Hypothalamus (tissue), 51 donors: Measurements from ENCODE around the gene SNX33.
"Not testable (repeated sequence)": the region's sequence is repeated elsewhere in the genome, so short reads cannot be mapped to it uniquely, and the experiment has no call there.

Experiments used
- DNase-seq, 51 donors: peaks; one replicate each; lab custom pipeline; 2025; lab: John Stamatoyannopoulos, UW

SNX33 gene

DNA sequence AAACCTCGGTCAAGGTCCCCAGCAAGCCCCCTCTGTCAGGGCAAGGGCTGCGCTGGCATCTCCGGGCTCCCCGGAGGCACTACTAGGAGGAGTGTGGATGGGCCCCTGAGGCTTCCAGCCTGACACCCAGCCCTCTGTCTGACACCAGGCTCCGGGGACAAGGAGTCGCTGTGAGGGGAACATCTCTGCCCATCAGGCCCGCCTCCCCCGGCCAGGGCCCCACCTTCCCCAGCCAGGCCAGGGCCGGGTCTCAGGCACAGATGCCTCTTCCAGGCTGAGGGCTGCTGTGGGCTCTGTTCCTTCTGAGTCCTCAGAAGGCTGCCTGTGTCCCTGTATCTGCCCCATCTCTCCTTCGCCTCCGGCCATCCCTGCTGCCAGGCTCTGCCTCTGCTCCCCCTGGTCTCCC is 49.1 kb downstream of the SNX33 start:
- no peak for DNase-seq

DNA sequence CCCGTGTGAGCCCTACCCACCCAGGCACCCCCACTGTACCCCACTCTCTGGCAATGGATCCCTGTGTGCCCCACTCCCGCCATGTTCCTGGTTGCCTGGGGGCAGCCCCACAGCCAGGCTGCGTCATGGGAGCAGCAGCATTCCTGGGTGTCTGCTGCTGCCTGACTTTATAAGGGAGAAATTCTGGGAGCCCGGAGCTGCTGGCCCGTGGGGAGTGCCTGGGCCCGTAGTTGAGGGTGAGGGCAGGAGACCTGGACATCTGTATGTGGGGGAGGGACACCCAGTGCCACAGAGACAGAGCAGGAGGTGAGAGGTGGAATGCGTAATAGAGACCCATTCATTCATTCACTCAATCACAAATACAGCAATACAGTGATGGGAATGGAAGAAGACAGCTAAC is 49.8 kb downstream of the SNX33 start:
- DNase-seq, result no peak

GRCh38 chr15:75697974-75698747 is 50.4 kb downstream of the SNX33 start:
- DNase-seq, result not testable (repeated sequence)

- DNase-seq, result peak in 6 of 51 donors; percentile 9 to 25 (median 22)
These were observed 51.8 kb downstream of the SNX33 start for GRCh38 chr15:75699517-75699916.

GRCh38 chr15:75699961-75700874 is 52.5 kb downstream of the SNX33 start:
- DNase-seq, result peak in 11 of 51 donors; percentile 7 to 47 (median 19)

- not testable (repeated sequence) for DNase-seq
These were observed 53.6 kb downstream of the SNX33 start for GRCh38 chr15:75701071-75702003.

DNA sequence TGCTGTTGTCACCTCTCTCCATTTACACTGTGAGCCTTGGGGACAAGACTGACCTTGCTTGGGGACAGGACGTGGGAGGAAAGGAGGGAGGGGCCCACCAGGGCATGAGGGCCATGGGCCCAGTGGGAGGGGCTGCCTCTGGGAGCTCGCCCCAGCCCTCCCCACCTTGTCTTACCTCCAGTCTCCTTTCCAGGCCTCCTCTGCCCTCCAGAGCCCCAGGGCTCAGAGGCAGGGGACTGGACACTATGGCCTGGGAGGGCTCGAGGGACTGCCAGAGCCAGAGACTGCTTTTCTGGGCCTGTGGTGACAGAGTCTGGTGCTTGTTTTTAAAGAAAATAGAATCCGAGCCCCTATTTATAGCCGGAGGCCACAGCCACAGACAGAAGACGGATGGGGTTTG is 54.7 kb downstream of the SNX33 start:
- no peak for DNase-seq

DNA sequence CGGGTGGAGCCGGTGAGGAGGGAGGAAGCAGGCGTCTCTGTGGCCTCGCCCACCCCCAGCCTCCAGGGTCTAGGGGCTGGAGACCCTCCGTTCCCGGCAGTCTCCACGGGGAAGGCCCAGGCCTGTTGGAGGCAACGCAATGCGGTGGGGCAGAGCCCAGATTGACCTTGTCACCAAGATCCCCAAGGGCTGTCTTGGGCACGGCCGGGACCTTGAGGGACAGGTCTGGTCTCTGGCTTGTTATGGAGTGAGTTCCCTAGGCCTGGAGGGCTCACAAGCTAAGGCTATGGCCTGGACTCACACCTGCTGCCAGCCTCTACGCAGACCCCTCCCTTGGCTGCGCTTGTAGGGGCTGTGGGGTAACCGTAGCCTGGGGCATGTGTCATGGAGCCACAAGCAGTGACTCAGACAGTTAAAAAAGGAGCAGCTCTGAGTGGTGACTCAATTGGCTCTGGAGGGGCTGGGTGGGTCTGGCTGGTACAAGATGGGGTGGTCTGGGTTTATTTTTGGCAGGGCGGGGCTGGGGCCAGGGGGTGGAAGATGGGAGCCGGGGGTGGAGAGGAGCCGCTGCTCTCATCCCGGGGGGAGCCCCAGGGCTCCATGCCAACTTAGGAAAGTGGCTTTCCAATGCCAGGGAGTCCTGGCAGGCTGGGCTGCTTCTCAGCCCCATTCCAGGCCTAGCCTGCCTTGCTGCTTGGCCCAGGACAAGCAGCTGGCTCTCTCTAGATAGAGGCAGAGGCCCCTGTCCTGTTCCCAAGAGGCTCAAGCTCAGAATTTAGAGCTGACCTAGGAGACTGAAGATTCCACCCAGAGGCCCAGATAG is 55.9 kb downstream of the SNX33 start:
- not testable (repeated sequence) for DNase-seq

DNA sequence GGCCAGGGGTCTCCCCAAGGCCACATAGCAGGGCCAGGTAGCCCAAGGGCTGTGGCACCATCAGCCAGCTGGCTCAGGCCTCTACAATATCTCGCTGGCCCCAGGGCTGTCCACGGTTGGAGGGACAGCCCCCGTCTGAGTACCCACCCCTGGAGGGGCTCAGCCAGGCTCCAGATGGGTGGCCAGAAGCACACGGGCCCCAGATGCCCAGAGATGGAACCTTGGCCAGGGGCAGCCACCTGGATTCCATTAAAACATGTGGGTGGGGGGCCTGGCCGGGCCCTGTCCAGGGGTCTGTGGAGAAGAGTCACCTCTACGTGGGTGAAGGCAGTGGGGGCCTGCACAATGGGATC is 56.5 kb downstream of the SNX33 start:
- no peak for DNase-seq

DNA sequence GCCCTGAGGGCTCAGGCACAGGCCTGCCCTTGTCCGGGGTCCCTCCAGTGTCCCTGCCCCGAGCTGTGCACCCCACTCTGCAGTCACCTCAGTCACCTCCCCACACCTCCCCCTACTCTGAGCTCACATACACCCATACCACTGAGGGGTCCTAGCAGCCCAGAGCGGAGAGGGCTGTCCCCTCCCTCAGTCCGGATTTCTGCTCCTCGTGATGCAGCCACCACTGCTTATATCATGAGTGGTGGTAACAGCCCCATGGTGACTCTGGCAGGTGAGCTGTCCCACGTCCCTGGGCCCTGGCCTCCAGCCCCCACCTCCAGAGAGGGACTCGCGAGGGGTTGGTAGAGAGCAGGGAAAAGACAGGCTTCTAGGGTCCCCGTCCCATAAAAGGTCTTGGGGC is 56.9 kb downstream of the SNX33 start:
- no peak for DNase-seq

- not testable (repeated sequence) for DNase-seq
These were observed 57.7 kb downstream of the SNX33 start for GRCh38 chr15:75705375-75705774.

- no peak for DNase-seq
These were observed 58.4 kb downstream of the SNX33 start for GRCh38 chr15:75705854-75706681.

DNA sequence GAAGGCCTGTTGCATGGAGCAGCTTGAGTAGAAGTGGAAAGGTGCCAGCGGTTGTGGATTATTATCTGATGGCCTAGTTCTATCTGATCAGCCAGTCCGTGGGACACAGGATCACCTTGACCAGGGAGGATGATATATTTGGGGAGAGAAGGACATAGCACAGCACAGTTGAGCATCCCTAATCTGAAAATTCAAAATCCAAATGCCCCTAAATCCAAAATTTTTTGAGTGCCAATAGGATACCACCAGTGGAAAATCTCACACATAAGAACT is 58.9 kb downstream of the SNX33 start:
- no peak for DNase-seq

- peak in 15 of 51 donors; percentile 12 to 55 (median 28) for DNase-seq
These were observed 61.7 kb downstream of the SNX33 start for GRCh38 chr15:75709458-75709857.

DNA sequence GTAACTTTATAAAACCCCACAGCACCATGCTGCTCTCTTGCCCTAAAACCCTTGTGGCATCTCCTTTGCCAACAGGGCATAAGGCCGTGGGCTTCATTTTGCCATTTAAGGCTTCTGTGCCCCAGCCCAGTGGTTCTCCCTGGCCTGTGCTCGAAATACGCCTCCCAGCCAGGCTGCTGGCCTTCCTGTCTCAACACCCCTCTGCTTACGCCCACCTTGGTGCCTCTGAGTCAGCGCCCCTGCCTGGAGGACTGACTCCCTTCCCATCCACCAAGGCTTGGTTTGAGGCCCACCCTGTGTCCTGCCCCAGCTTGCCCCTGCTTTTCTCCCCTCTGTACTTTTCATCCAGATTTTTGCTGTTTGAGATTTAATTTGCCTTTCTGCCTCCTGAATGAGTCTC is 63.2 kb downstream of the SNX33 start:
- DNase-seq, result not testable (repeated sequence)

DNA sequence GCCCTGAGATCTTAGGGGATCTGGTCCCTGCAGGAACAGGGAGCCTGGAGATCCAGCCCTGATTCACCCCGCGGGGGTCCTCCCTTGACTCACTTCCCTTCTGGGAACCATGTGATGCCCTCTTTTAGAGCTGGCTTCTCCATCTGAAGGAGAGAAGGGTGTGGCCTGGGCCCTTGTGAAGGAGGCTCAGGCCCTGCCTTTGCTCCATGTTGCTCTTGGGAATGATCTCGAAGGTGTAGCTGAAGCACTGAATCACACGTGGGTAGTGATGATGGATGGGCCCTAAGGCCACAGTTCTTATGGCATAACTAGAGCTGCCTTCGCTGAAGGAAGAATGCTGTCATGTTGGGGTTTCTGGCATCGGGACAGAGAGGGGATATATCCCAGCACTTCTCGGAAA is 63.8 kb downstream of the SNX33 start:
- not testable (repeated sequence) for DNase-seq
